HTR-8/SVneo (cell line): ENCODE data around the gene SFT2D3.

Experiments used
- DNase-seq: peaks from one replicate; pipeline ENCODE4 v3.0.0; 2011; ENCODE audit warnings: low spot score, mixed read lengths; ENCODE audit not compliant: insufficient read length
- FAIRE-seq: peaks from 2 replicates; lab custom pipeline; 2011; peaks lifted over from hg19 to GRCh38; lab: Jason Lieb, UNC

SFT2D3 gene

DNA sequence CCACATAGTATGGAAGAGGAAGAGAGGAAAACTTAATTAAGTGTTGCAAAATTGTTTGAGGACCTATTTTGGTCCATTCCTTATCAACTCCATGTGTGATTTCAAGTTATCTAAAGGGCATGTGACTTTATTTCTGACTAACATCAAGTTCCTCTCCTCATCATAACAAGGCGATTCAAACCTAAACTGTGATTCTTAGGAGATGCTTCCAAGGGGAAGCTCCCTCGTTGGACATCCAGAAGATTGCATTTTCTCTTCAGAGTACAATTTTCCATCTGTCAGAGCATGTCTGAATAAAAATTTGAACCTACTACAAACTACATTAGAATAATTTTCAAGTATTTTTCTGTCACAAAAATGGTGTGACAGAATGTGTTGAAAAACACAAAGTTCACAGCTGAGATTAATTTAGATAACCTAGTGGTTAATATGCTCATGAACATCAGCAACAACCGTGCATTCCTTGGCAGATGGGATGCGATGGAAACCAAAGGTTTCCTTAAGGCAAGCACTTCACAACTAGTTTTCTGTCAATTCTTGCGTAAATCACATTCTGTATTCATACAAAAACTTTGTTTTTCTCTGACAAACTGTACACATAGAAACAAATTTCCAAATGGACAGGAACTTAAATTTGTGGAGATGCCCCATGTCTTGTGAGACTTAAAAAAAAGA, 4.2 kb downstream of the SFT2D3 start:
- FAIRE-seq, result no peak

GRCh38 chr2:127706215-127706990, 5.1 kb downstream of the SFT2D3 start:
- FAIRE-seq (no peak), DNase-seq (no peak)

More for the DNA sequence above, 4.2 kb downstream of the SFT2D3 start:
- DNase-seq, result no peak

DNA sequence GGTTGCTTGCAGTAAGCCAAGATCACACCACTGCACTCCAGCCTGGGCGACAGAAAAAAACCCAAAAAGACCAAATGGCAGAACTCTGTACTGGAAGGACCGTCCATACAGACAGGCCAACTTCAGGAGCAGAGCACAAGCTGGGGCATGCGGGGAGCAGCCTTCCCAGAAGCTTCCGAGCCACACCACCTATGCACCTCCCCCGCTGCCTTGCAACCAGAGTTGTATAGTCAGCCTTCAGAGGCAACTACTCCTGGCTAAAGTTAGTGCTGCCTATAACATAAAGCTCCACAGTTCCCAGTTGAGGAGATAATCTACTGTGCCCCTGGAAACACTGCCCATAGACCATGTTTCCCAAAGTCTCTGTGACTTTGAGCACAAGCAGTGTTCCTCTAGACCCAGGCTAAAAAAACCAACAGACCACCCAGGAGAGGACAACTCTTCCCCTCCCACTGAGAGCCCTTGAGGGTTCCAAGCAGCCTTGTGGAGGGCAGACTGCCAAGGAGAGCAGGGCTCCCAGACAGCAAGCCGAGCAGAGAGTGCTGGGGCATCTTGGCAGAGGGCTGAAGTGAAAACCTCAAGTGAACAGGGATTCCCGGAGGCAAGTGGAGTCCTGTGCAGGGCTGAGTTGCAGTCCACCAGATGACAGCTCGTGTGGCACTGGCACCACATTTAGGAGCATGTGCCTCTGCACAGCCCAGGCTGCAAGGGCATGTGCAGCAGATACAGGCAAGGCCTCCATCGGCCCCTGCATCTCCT, 6.8 kb downstream of the SFT2D3 start:
- no peak for FAIRE-seq
- no peak for DNase-seq

- FAIRE-seq (no peak), DNase-seq (no peak)
Measured at GRCh38 chr2:127709336-127709735, 8.0 kb downstream of the SFT2D3 start.

- FAIRE-seq, result no peak
- DNase-seq, result no peak
Measured at GRCh38 chr2:127712999-127713398, 11.7 kb downstream of the SFT2D3 start.

DNA sequence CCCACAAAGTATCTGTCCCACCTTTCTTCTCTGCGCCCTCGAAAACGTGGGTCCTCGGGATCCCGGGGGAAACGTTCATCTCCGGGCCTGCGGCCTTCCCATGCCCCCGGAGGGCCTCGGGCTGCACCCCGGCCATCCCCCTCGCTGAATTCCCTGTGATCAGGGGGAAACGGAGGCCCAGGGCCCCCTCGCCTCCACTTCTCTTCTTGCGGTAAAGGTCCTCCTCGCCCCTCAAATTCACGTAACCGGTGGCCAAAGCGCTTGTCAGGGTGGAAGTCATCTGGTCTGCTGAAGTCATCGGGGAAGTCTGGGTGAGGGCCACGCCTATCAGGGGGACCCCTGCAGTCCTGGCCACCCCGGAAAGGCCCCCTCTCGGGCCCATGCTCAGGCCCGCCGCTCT, 12.3 kb downstream of the SFT2D3 start:
- FAIRE-seq, result no peak

DNA sequence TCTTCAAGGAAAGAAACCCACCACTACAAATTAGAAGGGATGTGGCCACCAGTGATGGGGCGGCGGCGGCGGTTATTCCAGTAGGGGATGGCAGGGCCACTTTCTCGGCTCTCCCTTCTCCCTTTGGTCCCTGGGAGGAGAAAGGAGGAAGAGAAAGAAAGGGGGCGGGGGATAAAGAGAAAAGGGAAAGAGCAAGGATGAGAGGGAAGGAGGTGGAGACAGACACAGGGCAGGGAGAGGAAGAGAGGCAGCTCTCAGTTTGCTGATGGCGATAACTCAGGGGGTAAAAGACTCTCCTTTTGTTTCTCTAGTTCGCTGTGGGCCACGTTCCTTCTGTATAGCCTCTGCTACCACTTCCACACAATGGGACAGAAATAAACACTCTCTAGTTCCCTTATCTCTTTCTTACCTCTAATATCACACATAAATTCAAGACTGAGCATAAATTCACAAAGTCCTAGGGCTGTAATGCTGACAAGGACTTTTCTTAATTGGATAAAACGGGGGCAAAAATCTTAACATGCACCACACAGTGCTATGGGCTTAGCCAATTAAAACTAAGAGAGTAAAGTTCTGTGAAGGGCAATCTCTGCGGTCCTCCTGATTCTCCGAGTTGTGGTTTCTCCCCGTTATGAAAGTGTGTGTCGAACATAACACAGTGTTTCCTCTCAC, 14.6 kb downstream of the SFT2D3 start:
- no peak for DNase-seq
- FAIRE-seq, result no peak

More for the DNA sequence above, 12.3 kb downstream of the SFT2D3 start:
- no peak for DNase-seq

- DNase-seq, result no peak
Measured at GRCh38 chr2:127718271-127718670, 17.0 kb downstream of the SFT2D3 start.

GRCh38 chr2:127719301-127720218, 18.3 kb downstream of the SFT2D3 start:
- DNase-seq (no peak), FAIRE-seq (no peak)

More at GRCh38 chr2:127718271-127718670, 17.0 kb downstream of the SFT2D3 start:
- FAIRE-seq, result no peak

DNA sequence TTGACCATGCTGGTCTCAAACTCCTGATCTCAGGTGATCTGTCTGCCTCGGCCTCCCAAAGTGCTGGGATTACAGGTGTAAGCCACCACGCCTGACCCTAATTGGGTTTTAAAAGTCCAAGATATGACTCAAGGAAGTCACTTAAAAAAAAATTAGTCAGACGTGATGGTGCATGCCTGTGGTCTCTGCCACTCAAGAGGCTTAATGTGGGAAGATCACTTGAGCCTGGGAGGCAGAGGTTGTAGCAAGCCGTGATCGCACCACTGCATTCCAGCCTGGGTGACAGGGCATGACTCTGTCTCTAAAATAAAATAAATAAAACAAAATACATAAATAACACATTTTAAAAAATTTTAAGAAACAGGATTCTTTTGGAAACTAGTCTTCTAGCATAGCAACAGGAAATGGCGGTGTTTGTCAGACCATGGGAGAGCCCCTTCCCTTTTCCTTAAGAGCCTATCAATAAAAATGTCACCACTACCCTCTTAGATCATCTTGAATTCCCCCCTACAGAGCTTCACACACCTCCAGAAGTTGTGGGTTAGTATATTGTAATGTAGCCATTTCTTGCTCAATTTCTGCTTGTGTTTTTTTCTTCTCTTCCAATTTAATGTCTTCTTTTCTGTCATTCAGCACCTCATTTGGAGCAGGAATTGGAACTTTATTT, 20.1 kb downstream of the SFT2D3 start:
- DNase-seq (no peak), FAIRE-seq (no peak)

DNA sequence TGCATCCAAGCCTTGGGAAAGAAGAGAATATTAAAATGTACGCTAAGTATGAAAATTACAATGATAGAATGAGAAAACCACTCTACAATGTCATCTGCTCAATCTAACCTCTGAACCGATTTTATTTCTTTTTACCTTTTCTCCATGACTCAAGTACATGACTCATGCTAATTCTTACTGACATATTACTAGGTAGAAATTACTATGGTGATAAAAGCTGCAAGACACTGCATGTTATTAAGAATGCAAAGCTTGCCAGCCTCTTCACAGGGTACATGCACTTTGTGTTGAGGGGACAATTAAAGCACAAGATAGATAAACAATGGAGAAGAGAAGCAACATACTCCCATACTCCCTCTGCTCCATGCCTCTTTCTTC, 20.7 kb downstream of the SFT2D3 start:
- no peak for DNase-seq
- FAIRE-seq, result peak; percentile 33

- FAIRE-seq, result no peak
- DNase-seq, result no peak
Measured at GRCh38 chr2:127722807-127723206, 21.5 kb downstream of the SFT2D3 start.

DNA sequence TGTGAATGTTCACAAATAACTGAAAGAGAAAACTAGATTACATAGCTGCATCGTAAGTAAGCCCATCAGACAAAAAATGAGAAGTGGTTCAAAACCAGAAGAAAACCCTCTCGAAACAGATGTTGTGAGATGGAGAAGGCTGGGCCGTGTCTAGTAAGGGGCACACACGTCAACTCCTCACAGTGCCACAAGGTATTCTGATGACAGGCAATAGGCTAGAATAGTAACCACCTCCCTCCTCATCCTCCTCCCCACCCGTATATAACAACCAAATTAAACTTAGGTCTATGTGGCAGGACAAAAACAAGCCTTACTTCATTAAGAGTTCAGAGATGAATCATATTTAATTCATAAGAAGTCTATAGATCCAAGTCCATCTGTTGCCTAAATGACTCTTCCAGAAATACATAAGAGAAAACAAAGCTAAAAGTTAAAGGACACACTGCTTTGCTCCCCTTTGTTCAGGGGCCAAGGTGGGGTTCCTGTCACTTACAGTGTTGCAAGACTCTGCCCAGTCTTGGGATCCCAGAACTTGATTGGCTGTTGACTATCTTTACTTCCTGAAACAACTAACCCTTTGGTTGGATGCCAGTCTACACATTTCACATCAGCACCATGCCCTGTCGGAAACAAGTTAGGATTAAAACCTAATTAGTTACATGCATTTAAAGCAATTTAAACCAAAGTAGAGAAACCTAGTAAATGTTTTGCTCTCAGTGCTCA, 25.0 kb downstream of the SFT2D3 start:
- DNase-seq (no peak), FAIRE-seq (peak; percentile 31)

DNA sequence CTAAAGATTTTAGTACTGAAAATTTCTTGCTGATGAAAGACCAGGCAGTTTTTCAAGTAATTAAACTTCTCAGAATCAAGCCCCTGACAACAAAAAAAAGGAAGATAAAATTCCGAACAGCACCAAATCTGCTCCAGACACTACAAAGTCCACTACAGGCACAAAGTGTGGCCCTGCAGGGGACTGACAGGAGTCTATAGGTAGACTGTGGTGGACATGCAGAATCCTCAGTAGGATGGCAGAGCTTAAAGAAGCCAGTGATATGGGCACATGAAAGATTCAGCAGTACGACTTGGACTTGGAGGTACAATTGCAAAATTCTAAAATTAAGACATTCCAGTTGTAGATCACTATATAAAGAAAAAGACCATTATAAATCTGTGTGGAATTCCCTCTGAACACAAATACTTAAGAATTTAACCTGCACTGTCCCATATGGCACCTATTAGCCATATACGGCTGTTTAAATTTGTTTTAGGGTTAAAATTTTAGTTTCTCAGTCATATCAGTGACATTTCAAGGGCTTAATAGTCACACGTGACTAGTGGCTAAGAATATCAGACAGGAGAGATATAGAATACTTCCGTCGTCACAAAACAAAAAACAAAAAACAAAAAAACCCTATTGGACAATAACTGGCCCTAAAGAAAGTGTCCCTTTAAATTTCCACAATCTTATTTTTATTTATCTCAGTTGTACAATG, 32.0 kb downstream of the SFT2D3 start:
- FAIRE-seq, result no peak
- no peak for DNase-seq

- FAIRE-seq (no peak), DNase-seq (no peak)
Measured at GRCh38 chr2:127733816-127734537, 32.7 kb downstream of the SFT2D3 start.

GRCh38 chr2:127735044-127735443, 33.7 kb downstream of the SFT2D3 start:
- FAIRE-seq (no peak), DNase-seq (no peak)
